DOHH2 (cell line): Measurements from ENCODE around the gene SKA1.

Source experiments
- CTCF ChIP-seq: fragments of 200-600 bp; sonication (generic); IDR thresholded peaks from one replicate; pipeline ENCODE4 v1.5.1; 2014; ENCODE audit warnings: antibody characterized with exemption, mild to moderate bottlenecking, low read depth, low read length; ENCODE audit not compliant: poor library complexity, severe bottlenecking
- EZH2phosphoT487 ChIP-seq: fragments of 200-600 bp; sonication (generic); IDR thresholded peaks from 2 replicates; pipeline ENCODE4 v1.6.1; 2017; ENCODE audit warnings: borderline replicate concordance, mild to moderate bottlenecking, antibody characterized with exemption, low read length, moderate library complexity, mixed read lengths

- TF ChIP-seq CTCF (no peak), EZH2phosphoT487 (no peak)
Measured at GRCh38 chr18:50396005-50396660, 21.3 kb downstream of the SKA1 start.
